Thoracic aorta (tissue), 2 donors: ENCODE data around the gene SUMF1. TPM values are rescaled to one million over a fixed set of nuclear protein-coding genes. Genes with fewer than 3 reads are reported as not detected.
"Not testable (repeated sequence)": the region's sequence is repeated elsewhere in the genome, so short reads cannot be mapped to it uniquely, and the experiment has no call there.

ENCODE experiments used
- ATAC-seq: fragments of 150-250 bp; one replicate; pipeline ENCODE4 v1.8.0; 2017; ENCODE audit warnings: low read depth; ENCODE audit not compliant: insufficient number of reproducible peaks, low FRiP score
- DNase-seq: peaks from one replicate; pipeline ENCODE4 v3.0.0-alpha.2; 2020; ENCODE audit warnings: low spot score
- H3K27ac ChIP-seq, 2 donors: fragments of 200-600 bp; sonication (generic); 1 replicate in 1 of 2; 2 replicates in 1 of 2; pipeline ENCODE4 v1.5.1; 2016; ENCODE audit warnings: mild to moderate bottlenecking in 2 of 2, moderate library complexity in 2 of 2
- H3K27me3 ChIP-seq: fragments of 200-600 bp; sonication (generic); replicated peaks from 2 replicates; pipeline ENCODE4 v1.6.0; 2016; ENCODE audit warnings: mild to moderate bottlenecking; ENCODE audit not compliant: insufficient read depth
- H3K36me3 ChIP-seq: fragments of 200-600 bp; sonication (generic); one replicate; pipeline ENCODE4 v1.5.1; 2016
- H3K4me1 ChIP-seq, 2 donors: fragments of 200-600 bp; sonication (generic); 1 replicate in 1 of 2; 2 replicates in 1 of 2; pipeline versions ENCODE4 v1.5.1 to v1.6.0; 2016; ENCODE audit warnings: low read depth in 2 of 2, mild to moderate bottlenecking in 1 of 2; ENCODE audit not compliant: control insufficient read depth in 1 of 2
- H3K4me3 ChIP-seq: fragments of 200-600 bp; sonication (generic); 2 replicates; pipeline ENCODE4 v1.5.1; 2016; ENCODE audit warnings: mild to moderate bottlenecking
- H3K9me3 ChIP-seq: fragments of 200-600 bp; sonication (generic); 2 replicates; pipeline ENCODE4 v1.5.1; 2016
- CTCF ChIP-seq: fragments of 200-600 bp; sonication (generic); IDR thresholded peaks from one replicate; pipeline ENCODE4 v1.5.1; 2019; ENCODE audit warnings: antibody characterized with exemption
- total RNA-seq, 2 donors: library from RNA; depleted of rRNA; stranded (reverse); fragments of >200 nt; gene quantifications; one replicate each; pipeline versions ENCODE4 v1.1.0 to v1.2.3, GENCODE V29; 2016

SUMF1 gene
- total RNA-seq, 2 donors from 2014 or later: 35.0 to 63.5 TPM

- DNase-seq (no peak), ATAC-seq (no peak)
- no peak overlapping the region for H3K27ac ChIP-seq
- no peaks in the 10 kb centered on the region for H3K27me3 ChIP-seq
- peaks cover 0 to under 1% of the 10 kb centered on the region in 2 donors for H3K4me1 ChIP-seq
- H3K36me3 ChIP-seq: no peaks in the 10 kb centered on the region
- no peak overlapping the region for H3K4me3 ChIP-seq
- TF ChIP-seq CTCF: no peak
- H3K9me3 ChIP-seq: no peaks in the 10 kb centered on the region
Measured at GRCh38 chr3:4332111-4332510, 135.0 kb downstream of the SUMF1 start.

- H3K27ac ChIP-seq, H3K9me3 ChIP-seq, H3K27me3 ChIP-seq, H3K4me3 ChIP-seq, DNase-seq, ATAC-seq, H3K36me3 ChIP-seq: not testable (repeated sequence)
- H3K4me1 ChIP-seq: peaks cover 3 to 13% of the 10 kb centered on the region in 2 donors
Measured at GRCh38 chr3:4329806-4330205, 137.3 kb downstream of the SUMF1 start.

GRCh38 chr3:4326868-4327267 lies 140.2 kb downstream of the SUMF1 start:
- no peaks in the 10 kb centered on the region for H3K9me3 ChIP-seq
- no peak overlapping the region for H3K4me3 ChIP-seq
- no peak overlapping the region for H3K27ac ChIP-seq
- TF ChIP-seq CTCF: no peak
- peaks cover 11 to 22% of the 10 kb centered on the region in 2 donors for H3K4me1 ChIP-seq
- DNase-seq (no peak), ATAC-seq (no peak)
- no peaks in the 10 kb centered on the region for H3K27me3 ChIP-seq
- no peaks in the 10 kb centered on the region for H3K36me3 ChIP-seq

- no peak for TF ChIP-seq CTCF
- Histone ChIP-seq H3K4me1 (peaks cover 11 to 22% of the 10 kb centered on the region in 2 donors), H3K4me3 (no peak overlapping the region), H3K27ac (no peak overlapping the region), H3K9me3 (no peaks in the 10 kb centered on the region), H3K27me3 (no peaks in the 10 kb centered on the region), H3K36me3 (peaks cover 2% of the 10 kb centered on the region)
- ATAC-seq (no peak), DNase-seq (no peak)
Measured at GRCh38 chr3:4323246-4324027, 143.6 kb downstream of the SUMF1 start.

GRCh38 chr3:4322635-4323034 lies 144.4 kb downstream of the SUMF1 start:
- H3K4me3 ChIP-seq: no peak overlapping the region
- TF ChIP-seq CTCF: no peak
- no peak overlapping the region for H3K27ac ChIP-seq
- no peaks in the 10 kb centered on the region for H3K27me3 ChIP-seq
- peaks cover 2% of the 10 kb centered on the region for H3K36me3 ChIP-seq
- H3K4me1 ChIP-seq: peaks cover 11 to 22% of the 10 kb centered on the region in 2 donors
- H3K9me3 ChIP-seq: no peaks in the 10 kb centered on the region
- no peak for DNase-seq
- no peak for ATAC-seq

- H3K9me3 ChIP-seq: no peaks in the 10 kb centered on the region
- no peak overlapping the region for H3K4me3 ChIP-seq
- H3K27me3 ChIP-seq: no peaks in the 10 kb centered on the region
- ATAC-seq (no peak), DNase-seq (no peak)
- TF ChIP-seq CTCF: no peak
- H3K27ac ChIP-seq: no peak overlapping the region
- peaks cover 9% of the 10 kb centered on the region for H3K36me3 ChIP-seq
- H3K4me1 ChIP-seq: peaks cover 11 to 19% of the 10 kb centered on the region in 2 donors
Measured at GRCh38 chr3:4321732-4322131, 145.3 kb downstream of the SUMF1 start.
